Pancreas (tissue), 10 donors: ENCODE results near the gene FXYD2. TPM values are rescaled to one million over a fixed set of nuclear protein-coding genes. Genes with fewer than 3 reads are reported as not detected.

Experiments used
- ATAC-seq, 4 donors: fragments of 200-7000 bp; cut with Tn5 transposase; one replicate each; pipeline versions ENCODE4 v1.8.0 to v1.9.1; 2020; ENCODE audit warnings: mild to moderate bottlenecking in 4 of 4, moderate library complexity in 4 of 4
- DNase-seq, 6 donors: peaks; one replicate each; pipeline ENCODE4 v3.0.0-alpha.2; 2020
- FAIRE-seq: peaks from 2 replicates; lab custom pipeline; 2012; peaks lifted over from hg19 to GRCh38; lab: Jason Lieb, UNC
- H3K27ac ChIP-seq, 4 donors: fragments of 200-600 bp; sonication (generic); 1 replicate in 3 of 4; 2 replicates in 1 of 4; pipeline versions ENCODE4 v1.5.0 to v1.8.0; 2020
- H3K27me3 ChIP-seq, 4 donors: fragments of 200-600 bp; one replicate each; pipeline ENCODE4 v1.8.0; 2021
- H3K36me3 ChIP-seq, 3 donors: fragments of 200-600 bp; sonication (generic) in 1 of 3; one replicate each; pipeline versions ENCODE4 v1.5.0 to v1.8.0; 2020 to 2021
- H3K4me1 ChIP-seq, 3 donors: fragments of 200-600 bp; one replicate each; pipeline ENCODE4 v1.8.0; 2021
- H3K4me3 ChIP-seq, 4 donors: fragments of 200-600 bp; sonication (generic) in 2 of 4; one replicate each; pipeline versions ENCODE4 v1.5.0 to v1.8.0; 2020 to 2021
- H3K9me3 ChIP-seq, 4 donors: fragments of 200-600 bp; one replicate each; pipeline ENCODE4 v1.8.0; 2021
- WGBS, 2 donors: extraction: QIAGEN DNeasy Blood & Tissue Kit; methylation state at CpG; one replicate each; pipeline ENCODE4 v1.1.7; 2013; 5-methylcytosine and 5-hydroxymethylcytosine counted together
- intact Hi-C, 3 donors: fragments of 100-400 bp; cut with DNase I; formaldehyde crosslinking; loops; one replicate each; pipeline versions ENCODE4 v1.11.1 to v1.14.2; 2022
- polyA plus RNA-seq, 2 donors: library from polyadenylated mRNA; stranded (reverse); fragments of 200-250 nt; gene quantifications; one replicate each; pipeline ENCODE4 v1.2.3, GENCODE V29; 2013
- total RNA-seq, 6 donors: library from RNA; stranded (reverse); fragmentation: NEBNext Ultra II Directional in 4 of 6; extraction: Animal tissue kit (Norgen Biotek cat#: 25700) in 4 of 6; gene quantifications; one replicate each; pipeline versions ENCODE4 v1.2.1 to v1.2.4, GENCODE V29; 2021 to 2023
- TF ChIP-seq, protein P1 (sequence below), 4 donors: fragments of 200-600 bp; sonication (generic) in 3 of 4; IDR thresholded peaks; one replicate each; pipeline versions ENCODE4 v1.5.0 to v1.8.0; 2021; ENCODE audit warnings: antibody characterized with exemption in 4 of 4
- donor health status: healthy with polysubstance abuse.
- donor health status: DM: no; HTN: no; CAD: no; lungs with moderate emphysema.
- donor health status: DM: no; HTN: no; CAD: no.
- donor health status: control.
- donor health status: control.
- donor health status: Bipolar disorder and iron deficiency.
- donor health status: DM: yes; HTN: yes; CAD: no.
- donor health status: DM: no; HTN: no; CAD: no.
- donor health status: DM: no; HTN: no; CAD: no.
- donor health status: DM: yes; HTN: yes; CAD: no.

FXYD2 gene
- total and polyA plus RNA-seq, 8 donors, result 220 to 2,509 (median 342) TPM

DNA sequence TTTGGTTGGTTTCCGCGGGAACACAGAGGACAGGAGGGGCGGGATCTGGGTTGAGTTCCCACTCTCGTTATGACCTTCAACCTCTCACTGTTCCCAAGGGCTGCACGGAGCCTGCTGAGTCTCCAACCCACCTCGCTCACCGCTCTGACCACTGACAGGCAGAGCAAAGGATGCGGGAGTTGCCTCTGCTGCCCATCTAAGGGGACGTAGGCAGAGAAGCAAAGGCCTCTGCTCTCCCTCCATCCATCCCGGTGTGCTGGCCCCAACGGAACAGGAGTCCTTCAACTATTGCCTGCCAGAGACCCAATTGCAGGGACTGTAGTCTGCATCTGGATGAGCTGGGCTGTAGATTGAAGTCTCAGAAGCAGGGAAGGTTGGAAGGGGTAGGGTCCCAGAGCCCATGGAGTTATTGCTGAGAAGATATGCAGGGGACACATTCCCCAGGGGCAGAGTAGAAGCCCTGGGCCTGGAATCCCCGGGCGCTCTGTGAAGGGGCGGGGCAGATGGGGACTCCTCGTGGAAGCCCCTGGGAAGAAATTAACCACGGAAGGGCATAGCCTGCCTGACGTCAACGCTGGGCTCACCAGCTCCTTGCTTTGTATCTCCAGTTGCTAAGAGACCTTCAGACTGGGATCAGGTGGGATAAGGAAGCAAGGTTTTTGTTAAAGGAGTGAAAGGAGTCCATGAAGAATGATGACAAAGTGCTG lies 12.7 kb upstream of the FXYD2 start:
- no peak overlapping the region for H3K27ac ChIP-seq
- H3K27me3 ChIP-seq, result no peaks in the 10 kb centered on the region
- ATAC-seq, result no peak
- DNase-seq, result peak in 2 of 6 donors; percentile 17 to 44
- intact Hi-C loops, result loop anchor here in 1 of 3 donors (5.0 kb wide), 1 partner anchor 105 kb away; no protein-coding TSS in a partner anchor
- no peaks in the 10 kb centered on the region for H3K36me3 ChIP-seq
- H3K9me3 ChIP-seq, result no peaks in the 10 kb centered on the region
- TF ChIP-seq, protein P1, sequence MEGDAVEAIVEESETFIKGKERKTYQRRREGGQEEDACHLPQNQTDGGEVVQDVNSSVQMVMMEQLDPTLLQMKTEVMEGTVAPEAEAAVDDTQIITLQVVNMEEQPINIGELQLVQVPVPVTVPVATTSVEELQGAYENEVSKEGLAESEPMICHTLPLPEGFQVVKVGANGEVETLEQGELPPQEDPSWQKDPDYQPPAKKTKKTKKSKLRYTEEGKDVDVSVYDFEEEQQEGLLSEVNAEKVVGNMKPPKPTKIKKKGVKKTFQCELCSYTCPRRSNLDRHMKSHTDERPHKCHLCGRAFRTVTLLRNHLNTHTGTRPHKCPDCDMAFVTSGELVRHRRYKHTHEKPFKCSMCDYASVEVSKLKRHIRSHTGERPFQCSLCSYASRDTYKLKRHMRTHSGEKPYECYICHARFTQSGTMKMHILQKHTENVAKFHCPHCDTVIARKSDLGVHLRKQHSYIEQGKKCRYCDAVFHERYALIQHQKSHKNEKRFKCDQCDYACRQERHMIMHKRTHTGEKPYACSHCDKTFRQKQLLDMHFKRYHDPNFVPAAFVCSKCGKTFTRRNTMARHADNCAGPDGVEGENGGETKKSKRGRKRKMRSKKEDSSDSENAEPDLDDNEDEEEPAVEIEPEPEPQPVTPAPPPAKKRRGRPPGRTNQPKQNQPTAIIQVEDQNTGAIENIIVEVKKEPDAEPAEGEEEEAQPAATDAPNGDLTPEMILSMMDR (IDR thresholded peaks at IDR 0.05), result no peak
- no peak for FAIRE-seq
- no peak overlapping the region for H3K4me3 ChIP-seq
- 67 to 69% methylated on average over 18 of the region's 18 CpGs for WGBS, 2 donors
- H3K4me1 ChIP-seq, result peaks cover 6 to 16% (median 12%) of the 10 kb centered on the region in 3 donors

- Histone ChIP-seq H3K4me3 (no peak overlapping the region), H3K36me3 (no peaks in the 10 kb centered on the region), H3K9me3 (no peaks in the 10 kb centered on the region), H3K4me1 (peaks cover 6 to 18% (median 12%) of the 10 kb centered on the region in 3 donors), H3K27ac (peak overlapping the region in 2 of 4 donors; percentile 8 to 22), H3K27me3 (no peaks in the 10 kb centered on the region)
- FAIRE-seq, result no peak
- no peak for ATAC-seq
- 82 to 85% methylated on average over 14 of the region's 14 CpGs for WGBS, 2 donors
- intact Hi-C loops, result loop anchor here in 1 of 3 donors (5.0 kb wide), 1 partner anchor 106 kb away; no protein-coding TSS in a partner anchor
- TF ChIP-seq, protein P1 (IDR thresholded peaks at IDR 0.05), result no peak
- peak in 2 of 6 donors; percentile 16 to 23 for DNase-seq
Measured at GRCh38 chr11:117836077-117836960, 11.8 kb upstream of the FXYD2 start.

GRCh38 chr11:117835576-117835975 lies 11.0 kb upstream of the FXYD2 start:
- no peak overlapping the region for H3K4me3 ChIP-seq
- no peak for ATAC-seq
- H3K36me3 ChIP-seq, result no peaks in the 10 kb centered on the region
- TF ChIP-seq, protein P1 (IDR thresholded peaks at IDR 0.05), result no peak
- peak overlapping the region in 2 of 4 donors; percentile 78 to 86 for H3K27ac ChIP-seq
- DNase-seq, result peak in 1 of 6 donors; percentile 21
- intact Hi-C loops, result loop anchor here in 1 of 3 donors (5.0 kb wide), 1 partner anchor 107 kb away; no protein-coding TSS in a partner anchor
- FAIRE-seq, result no peak
- 94 to 95% methylated on average over 8 of the region's 8 CpGs for WGBS, 2 donors
- no peaks in the 10 kb centered on the region for H3K9me3 ChIP-seq
- peaks cover 6 to 18% (median 12%) of the 10 kb centered on the region in 3 donors for H3K4me1 ChIP-seq
- no peaks in the 10 kb centered on the region for H3K27me3 ChIP-seq

- peaks cover 6 to 18% (median 12%) of the 10 kb centered on the region in 3 donors for H3K4me1 ChIP-seq
- no peaks in the 10 kb centered on the region for H3K27me3 ChIP-seq
- no peaks in the 10 kb centered on the region for H3K36me3 ChIP-seq
- peak overlapping the region in 3 of 4 donors; percentile 78 to 89 (median 86) for H3K27ac ChIP-seq
- FAIRE-seq, result no peak
- TF ChIP-seq, protein P1 (IDR thresholded peaks at IDR 0.05), result no peak
- peak in 2 of 6 donors; percentile 11 to 23 for DNase-seq
- no peaks in the 10 kb centered on the region for H3K9me3 ChIP-seq
- intact Hi-C loops, result loop anchor here in 1 of 3 donors (5.0 kb wide), 1 partner anchor 107 kb away; no protein-coding TSS in a partner anchor
- peak overlapping the region in 1 of 4 donors; percentile 15 for H3K4me3 ChIP-seq
- 79 to 80% methylated on average over 17 of the region's 17 CpGs for WGBS, 2 donors
- no peak for ATAC-seq
Measured at GRCh38 chr11:117834838-117835443, 10.4 kb upstream of the FXYD2 start.
